Neural progenitor cell (in vitro differentiated cells): ENCODE measurements around the gene LTV1.

ENCODE experiments used
- CTCF ChIP-seq: fragments of 200-600 bp; sonication (generic); IDR thresholded peaks from 2 replicates; pipeline ENCODE4 v1.5.1; 2017; ENCODE audit warnings: antibody characterized with exemption, mild to moderate bottlenecking
- EZH2phosphoT487 ChIP-seq: fragments of 200-600 bp; sonication (generic); IDR thresholded peaks from 2 replicates; pipeline ENCODE4 v1.6.1; 2017; ENCODE audit warnings: antibody characterized with exemption

GRCh38 chr6:143882401-143882930, 39.3 kb downstream of the LTV1 start:
- TF ChIP-seq CTCF (no peak), EZH2phosphoT487 (no peak)
